ENCODE data around the gene KDM2A.

Gene KDM2A

GRCh38 chr11:67268081-67268961 lies 149.3 kb downstream of the KDM2A start:
- DNase-seq (ENCODE audit: low read depth), result peak; percentile 94

GRCh38 chr11:67268962-67269268 lies 149.9 kb downstream of the KDM2A start:
- TF ChIP-seq CTCF (IDR thresholded peaks at IDR 0.05; ENCODE audit: insufficient read depth, low read depth, low read length, missing control alignments), result no peak
- no peak for DNase-seq (ENCODE audit: low read depth)
- peak overlapping the region; percentile 88 for H3K4me3 ChIP-seq (ENCODE audit: low read depth, low read length)

More at GRCh38 chr11:67268081-67268961, 149.3 kb downstream of the KDM2A start:
- H3K4me3 ChIP-seq (ENCODE audit: low read depth, low read length), result peak overlapping the region; percentile 88
- TF ChIP-seq CTCF (IDR thresholded peaks at IDR 0.05; ENCODE audit: insufficient read depth, low read depth, low read length, missing control alignments), result no peak

- no peak for DNase-seq (ENCODE audit: low read depth)
- no peak for TF ChIP-seq CTCF (IDR thresholded peaks at IDR 0.05; ENCODE audit: insufficient read depth, low read depth, low read length, missing control alignments)
- peak overlapping the region; percentile 88 for H3K4me3 ChIP-seq (ENCODE audit: low read depth, low read length)
Observed at GRCh38 chr11:67269401-67270255, 150.6 kb downstream of the KDM2A start.

GRCh38 chr11:67270256-67271204 lies 151.5 kb downstream of the KDM2A start:
- peak overlapping the region; percentile 88 for H3K4me3 ChIP-seq (ENCODE audit: low read depth, low read length)
- no peak for TF ChIP-seq CTCF (IDR thresholded peaks at IDR 0.05; ENCODE audit: insufficient read depth, low read depth, low read length, missing control alignments)
- DNase-seq (ENCODE audit: low read depth), result no peak

GRCh38 chr11:67271205-67271540 lies 152.1 kb downstream of the KDM2A start:
- TF ChIP-seq CTCF (IDR thresholded peaks at IDR 0.05; ENCODE audit: insufficient read depth, low read depth, low read length, missing control alignments), result no peak
- peak overlapping the region; percentile 88 for H3K4me3 ChIP-seq (ENCODE audit: low read depth, low read length)
- DNase-seq (ENCODE audit: low read depth), result no peak

- H3K4me3 ChIP-seq (ENCODE audit: low read depth, low read length), result peak overlapping the region; percentile 88
- peak; percentile 69 for DNase-seq (ENCODE audit: low read depth)
- TF ChIP-seq CTCF (IDR thresholded peaks at IDR 0.05; ENCODE audit: insufficient read depth, low read depth, low read length, missing control alignments), result no peak
Observed at GRCh38 chr11:67271541-67272284, 152.7 kb downstream of the KDM2A start.
